ENCODE measurements around the gene NELFA.

The NELFA gene

GRCh38 chr4:1933700-1934099, 75.1 kb downstream of the NELFA start:
- no peak for DNase-seq (ENCODE audit: low read depth)

- DNase-seq (ENCODE audit: low read depth), result no peak
Measured at GRCh38 chr4:1932736-1933135, 76.0 kb downstream of the NELFA start.

Data from HS-27A (cell line).